ENCODE data around the gene FAM13A. TPM values are rescaled to one million over a fixed set of nuclear protein-coding genes. Genes with fewer than 3 reads are reported as not detected.

Gene FAM13A
- polyA plus RNA-seq, 1 donor: 33.5 TPM

DNA sequence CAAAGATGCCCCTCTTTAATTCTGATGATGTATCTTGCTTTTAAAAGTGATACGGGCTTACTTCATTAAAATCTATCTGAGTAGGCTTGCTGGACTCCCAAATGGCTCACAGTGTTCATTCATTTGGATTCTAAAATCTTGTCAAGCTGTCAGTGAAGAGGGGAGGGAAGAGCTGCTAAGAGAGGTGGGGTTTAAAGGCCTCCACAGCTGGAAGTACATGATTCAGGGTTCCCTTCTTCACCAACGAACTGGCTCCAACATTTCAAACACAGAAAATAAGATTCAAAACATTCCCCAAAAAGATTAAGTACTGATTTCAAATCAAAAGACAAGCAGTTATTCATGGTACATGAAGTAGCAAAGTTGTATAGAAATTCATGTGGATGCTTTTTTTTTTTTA lies 226.4 kb downstream of the FAM13A start:
- DNase-seq: no peak

DNA sequence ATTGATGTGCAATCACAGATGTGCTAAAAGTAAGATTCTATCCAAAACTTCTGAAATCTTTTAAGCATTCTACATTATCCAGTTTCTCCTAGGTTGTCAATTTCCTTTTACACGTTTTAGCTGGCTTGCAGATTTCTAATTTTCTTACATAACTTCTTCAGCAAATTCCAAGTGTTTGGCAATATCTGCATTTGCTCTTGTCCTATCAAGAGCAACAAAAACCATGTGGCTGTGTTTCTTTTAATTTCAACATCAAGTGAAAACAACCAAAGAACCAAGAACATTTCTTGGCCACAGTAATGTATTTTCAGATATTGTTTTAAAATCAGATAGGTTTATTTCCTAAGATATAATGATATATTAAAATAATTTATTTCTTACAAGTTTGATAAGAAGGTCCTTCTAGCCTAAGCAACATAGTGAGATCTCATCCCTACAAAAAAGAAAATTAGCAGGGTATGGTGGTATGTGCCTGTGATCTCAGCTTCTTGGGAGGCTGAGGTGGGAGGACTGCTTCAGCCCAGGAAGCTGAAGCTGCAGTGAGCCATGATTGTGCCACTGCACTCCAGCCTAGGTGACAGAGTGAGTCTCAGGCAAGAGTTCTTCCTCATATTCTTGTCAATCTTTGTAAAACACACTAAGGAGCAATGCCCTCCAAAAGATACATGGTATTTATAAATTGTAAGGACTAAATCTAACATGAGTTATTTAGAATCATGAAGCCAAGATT lies 228.0 kb downstream of the FAM13A start:
- DNase-seq: no peak

DNA sequence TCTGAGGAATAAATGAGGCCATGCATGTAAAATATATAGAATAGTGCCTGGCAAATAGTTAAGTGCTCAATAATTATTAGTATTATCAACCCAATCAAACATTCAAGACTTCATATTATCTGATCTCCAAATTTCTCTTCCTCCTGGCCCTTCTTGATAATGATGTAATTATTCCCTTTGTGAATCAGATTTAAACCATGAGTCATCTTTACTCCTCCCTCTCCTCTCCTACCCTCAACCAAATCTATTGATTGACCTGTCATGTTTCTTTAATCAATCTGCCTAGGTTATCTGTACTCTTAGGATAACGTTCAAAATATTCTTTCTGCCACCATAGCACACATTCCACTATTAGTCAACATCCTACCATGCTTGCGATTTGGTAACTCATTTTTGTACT lies 229.5 kb downstream of the FAM13A start:
- DNase-seq: no peak

DNA sequence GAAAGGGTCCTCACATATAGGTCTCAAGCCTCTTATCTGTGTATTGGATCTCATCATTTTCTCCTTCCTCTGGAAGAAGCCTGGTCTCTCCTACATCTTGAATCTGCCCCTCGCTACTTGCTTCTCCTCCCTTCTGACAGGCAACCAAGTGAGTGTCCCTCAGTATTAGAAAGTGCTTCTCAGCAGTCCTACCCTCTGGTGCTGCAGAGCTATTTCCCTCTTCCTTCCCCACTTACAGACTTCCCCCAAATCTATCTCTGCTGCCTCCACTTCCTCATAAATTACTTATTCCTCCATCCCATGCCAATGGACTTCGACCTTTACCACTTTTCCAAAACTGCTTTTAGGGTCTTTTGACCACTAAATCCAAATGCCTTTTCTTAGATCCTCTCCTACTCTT lies 230.2 kb downstream of the FAM13A start:
- no peak for DNase-seq

DNA sequence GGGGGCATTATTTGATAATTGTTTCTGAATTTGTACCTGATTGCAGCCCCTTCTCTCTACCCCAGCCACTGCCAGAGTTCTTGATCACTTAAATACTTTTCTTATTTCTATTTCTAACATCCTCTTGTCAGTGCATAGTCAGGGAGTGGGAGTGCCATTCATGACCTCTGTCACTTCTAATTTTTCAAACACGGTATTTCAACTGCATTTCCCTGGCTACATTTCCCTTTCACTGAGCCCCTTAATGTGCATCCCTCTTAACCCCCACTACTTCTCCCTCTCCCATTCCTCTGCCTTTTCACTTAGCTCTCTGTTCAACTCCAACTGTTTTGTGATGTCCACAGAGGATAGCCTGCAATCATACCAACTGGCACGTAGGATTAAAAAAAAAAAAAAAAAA lies 231.1 kb downstream of the FAM13A start:
- DNase-seq: no peak

DNA sequence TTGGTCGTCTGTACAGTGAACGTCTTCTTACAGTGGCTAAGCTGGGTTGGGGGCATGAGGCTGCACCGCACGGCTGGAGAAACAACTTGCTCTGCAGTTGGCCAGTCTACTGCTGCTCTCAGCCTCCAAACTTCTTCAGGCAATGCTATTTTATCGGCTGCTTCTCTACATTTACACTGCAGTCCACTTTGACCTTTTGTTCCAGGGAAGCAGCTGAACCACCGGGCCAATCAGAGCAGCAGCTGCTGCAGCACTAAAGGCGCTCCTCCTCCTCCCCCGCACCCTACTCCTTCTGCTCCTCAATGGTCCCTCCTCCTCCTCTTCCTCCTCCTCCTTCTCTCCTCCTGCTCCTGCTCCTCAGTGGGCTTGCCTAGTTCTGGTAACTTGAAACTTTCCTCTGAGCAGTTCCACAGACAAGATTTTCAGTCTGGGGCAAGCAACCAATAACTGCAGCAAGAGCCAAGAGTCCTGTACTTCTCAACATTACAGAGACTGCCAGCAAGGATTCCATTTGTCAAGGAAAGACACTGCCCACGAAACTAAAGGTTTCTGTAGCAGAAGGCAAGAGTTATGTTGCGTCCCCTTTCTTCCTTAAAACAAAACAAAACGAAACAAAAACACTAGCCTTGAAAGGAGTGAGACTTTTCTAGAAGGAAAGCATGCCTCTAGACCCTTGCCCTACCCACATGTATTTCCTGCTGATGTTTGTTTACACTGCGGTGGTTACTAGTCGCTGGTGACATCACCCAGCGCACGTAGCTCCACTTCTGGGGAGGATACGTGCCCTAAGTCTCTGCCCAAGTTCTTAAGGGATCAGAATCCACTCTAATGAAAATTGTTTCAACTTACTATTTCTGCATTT lies 233.7 kb downstream of the FAM13A start:
- DNase-seq: peak; percentile 95

DNA sequence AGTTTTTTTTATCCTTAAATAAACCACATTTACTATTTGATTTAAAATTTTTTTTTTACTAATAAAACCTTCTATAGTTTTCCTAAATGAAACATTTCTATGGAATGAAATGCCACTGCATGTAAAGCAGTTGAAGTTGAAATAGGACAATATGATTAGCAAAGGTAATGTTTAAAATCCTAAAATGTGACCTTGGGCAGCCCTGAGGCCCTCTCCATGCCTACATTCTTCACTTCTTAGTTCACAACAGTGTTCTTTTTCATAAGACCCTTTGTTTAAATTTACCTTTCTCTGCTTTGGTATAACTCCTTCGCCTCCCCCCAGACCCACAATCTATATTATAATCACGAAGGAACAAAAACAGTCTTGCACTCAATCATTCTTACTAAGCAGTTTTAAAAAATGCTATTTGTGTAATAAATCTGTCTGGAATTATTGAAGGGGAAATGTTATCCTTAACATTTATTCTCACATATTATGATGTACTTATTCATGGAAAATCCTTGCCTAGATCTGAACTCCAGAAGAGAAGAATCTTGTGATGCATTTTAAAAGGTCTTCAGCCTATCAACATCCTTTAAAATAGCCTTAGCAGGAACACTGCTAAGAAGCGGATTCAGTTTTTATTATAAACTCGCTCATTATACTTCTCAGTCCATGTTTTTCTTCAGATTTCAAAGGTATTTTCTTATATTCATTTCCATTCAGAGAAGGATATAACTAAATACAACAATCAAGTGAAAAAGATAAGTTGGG lies 234.8 kb downstream of the FAM13A start:
- no peak for DNase-seq

DNA sequence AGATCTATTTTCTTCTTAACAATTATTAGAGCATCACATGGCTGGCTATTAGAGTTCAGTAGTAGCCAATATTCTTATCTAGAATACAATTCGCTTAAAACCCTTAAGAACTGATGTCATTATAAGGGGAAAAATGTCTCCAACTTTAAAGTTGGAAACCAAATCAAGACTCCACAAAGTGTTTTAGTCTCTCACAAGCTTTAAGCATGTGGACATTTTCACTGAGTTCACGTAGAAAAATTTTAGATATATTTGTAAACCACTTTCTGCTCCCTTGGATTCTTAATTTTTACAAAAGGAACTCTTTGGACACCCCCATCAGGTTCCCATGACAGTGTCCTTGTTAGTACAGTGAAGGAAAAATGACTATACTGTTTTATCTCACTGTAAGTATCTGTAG lies 235.5 kb downstream of the FAM13A start:
- no peak for DNase-seq

DNA sequence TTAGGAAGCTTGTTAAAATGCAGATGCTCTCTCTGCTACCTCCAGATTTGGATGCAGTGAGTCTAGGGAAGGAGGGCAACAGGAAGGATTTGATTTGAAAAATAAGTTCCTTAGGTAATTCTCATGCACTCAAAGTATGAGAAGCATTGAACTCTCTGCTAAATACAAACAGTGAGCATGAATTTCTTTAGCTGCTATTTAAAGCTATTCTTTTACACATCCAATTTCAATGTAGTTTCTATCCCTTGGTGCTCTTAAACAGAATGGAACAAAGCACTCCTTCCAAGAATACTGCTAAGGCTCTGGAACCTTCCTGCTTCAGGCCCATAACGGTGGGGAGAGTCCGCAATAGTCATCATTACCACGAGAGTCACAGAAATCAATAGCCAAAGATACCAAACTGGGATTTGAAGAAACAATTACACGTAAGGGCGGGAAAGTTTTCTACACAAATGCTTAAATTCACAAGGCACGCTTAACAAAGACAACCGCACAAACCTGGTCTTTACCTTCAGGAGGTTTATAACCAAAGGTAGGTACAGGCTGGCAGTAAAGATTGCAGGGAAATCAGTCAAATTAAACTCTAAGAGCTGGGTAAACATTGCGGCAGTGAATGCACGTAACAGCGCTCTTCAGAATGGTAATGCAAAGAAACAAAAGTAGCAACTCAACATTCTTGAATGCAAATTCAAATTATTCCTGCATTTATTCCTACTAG lies 236.1 kb downstream of the FAM13A start:
- no peak for DNase-seq

DNA sequence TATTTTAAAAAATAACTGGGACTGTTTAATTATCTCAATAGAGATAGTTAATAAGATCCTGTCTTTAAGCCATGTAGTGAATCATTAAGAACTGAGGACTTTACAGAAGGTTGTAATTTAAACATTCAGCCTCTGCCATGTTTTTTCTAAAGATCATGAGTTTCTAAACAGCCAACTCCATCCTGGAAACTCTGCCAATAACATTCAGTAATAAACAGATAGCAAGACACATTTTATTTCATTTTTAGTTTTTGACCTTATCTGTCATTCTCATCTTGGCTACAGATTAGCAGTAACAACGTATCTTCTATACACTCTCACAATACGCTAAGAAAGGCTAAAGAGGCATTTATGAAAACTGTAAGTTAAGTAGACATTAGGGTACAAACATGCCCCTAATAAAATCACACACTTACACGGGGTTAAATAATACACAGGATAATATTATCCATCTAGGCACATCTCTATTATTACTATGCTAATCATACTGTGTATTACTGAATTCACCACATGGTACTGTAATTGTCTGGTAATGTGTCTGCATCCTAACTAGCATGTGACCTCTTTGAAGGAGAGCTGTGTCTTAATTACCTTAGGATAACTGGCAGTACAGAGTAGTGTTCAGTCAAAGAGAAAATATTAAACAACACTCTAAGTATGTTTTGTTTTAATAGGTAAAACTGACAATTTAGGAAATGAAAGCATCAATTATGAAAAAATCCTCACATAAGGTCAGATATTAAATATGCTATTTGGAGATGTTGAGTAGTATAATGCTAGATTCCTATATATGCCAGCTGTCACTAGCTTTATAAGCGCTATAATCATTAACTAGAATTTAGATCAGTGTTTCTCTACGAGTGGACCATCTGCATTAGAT lies 236.9 kb downstream of the FAM13A start:
- no peak for DNase-seq

DNA sequence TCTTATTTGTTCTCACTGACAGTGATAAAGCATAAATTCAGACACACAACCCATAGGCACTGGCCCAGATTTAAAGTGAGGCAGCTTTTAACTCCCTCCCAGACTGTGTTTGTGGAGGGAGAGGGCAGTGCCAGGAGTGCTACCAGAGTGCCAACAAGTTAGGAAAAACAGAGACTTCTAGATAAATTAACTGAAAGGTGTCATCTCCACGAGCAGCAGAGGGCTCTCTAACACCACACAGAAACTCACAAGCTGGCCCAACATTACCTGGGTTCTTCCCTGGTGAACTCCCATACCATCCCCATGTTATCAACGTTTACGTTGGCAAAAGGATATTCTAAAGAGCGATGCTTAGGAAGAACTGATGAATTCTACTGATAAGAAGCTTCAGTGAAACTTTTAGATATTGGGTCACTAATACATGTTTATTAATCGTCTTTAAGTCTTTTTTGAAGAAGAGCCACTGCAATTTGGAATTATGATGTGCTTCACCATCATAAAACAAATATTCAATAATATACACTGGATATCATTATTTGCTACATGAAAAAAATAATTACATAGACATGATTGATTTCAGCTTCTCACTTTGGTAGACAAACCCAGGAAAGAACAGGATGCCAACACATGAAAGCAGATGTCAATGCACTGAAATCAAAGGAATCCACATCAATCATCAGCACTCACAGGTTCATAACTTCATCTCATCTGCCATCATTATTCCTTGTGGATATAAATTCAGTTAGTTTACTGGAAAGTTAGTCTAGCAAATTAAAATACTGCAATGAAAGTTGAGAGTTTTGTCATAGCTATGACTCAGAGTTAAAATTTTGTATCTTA lies 238.1 kb downstream of the FAM13A start:
- DNase-seq: no peak

DNA sequence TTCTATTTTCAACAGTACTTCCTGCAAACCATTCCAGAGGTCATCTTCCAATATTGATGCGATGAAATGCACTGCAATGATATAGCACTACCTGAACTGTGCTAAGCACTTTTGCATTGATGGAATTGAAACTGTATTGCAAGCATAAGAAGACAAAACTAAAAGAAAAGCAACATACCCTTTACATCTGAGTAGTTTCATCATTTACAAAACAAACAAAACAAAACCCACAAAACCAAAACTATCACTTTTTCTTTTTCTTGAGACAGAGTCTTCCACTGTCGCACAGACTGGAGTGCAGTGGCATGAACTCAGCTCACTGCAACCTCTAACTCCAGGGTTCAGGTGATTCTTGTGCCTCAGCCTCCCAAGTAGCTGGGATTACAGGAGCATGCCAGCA lies 239.2 kb downstream of the FAM13A start:
- no peak for DNase-seq

DNA sequence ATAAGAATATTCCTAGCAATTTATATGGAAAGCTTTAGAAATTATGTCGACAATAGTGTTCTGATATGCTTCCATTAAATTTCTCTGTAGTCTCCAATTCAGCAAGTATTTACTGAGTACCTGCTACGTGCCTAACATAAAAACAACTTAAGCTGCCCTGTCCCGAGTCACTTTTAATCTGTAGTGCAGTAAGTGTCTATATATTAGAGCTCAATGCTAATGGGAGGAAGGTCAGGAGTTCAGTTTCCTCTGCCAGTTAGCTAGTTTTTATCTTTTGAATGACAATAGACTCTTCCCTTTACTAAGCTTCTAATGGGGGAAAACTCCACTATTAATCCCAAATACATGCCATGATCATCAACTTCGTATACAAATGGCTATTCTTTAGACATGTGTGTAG lies 240.6 kb downstream of the FAM13A start:
- DNase-seq: no peak

DNA sequence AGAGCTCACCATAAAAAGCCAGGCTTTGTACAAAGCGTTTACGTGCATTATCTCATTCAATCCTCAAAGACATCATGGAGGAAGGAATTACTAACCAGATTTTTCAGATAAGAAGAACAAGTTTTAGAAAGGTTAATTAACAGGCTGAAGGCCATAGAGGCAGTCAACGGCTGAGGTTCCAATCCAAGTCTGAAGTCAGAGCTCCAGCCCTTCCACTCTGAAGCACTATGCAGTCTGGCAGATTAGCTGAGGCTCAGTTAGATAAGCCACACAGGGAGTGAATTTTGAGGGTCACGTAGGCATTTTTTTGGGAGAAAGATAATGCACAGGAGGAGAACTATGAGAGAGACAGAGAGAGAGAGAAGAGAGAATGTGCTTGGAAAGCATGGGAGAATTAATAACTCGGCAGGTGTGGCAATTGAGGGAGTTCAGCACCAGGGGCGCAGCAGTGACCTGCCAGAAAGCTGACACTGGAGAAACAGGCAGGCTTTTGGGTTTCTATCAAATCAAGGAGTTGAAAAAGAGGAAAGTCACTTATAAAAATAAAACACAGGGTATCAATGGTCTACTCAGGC lies 242.9 kb downstream of the FAM13A start:
- no peak for DNase-seq

DNA sequence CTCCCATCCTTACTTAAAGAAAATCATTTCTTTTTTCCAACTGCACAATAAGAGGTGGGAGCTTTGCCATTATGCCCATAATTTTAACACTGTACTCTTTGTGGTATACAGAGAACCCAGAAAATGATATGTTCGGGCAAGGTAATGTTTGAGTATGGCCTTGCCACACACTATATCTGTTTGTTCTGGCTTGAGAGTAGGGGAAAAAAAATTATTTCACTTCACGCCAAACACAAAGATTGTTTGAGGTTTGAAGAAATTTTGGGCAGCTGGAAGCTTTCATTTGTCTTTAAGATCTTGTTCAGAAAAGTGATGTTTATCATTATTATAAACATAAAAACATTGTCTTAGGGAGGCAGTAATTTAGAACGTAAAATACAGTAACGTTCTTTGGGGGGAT lies 244.0 kb downstream of the FAM13A start:
- no peak for DNase-seq

DNA sequence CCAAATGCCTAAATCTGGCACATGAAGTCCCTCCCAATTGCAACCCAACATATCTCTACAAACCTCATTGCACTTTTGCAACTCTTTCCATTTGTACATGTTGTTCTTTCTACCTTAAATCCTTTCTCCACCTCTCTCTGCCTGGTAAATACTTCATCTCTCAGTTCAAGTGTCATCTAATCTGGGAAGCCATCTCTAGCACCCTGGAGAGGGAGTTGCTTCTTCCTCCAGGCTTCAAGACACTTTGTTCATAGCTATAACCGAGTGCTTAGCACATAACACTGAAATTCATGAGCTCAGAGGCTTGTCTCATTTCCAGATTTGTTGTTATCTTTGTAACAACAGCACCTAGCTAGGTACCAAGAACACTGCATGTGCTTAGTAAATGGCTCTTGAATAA lies 244.6 kb downstream of the FAM13A start:
- DNase-seq: no peak

DNA sequence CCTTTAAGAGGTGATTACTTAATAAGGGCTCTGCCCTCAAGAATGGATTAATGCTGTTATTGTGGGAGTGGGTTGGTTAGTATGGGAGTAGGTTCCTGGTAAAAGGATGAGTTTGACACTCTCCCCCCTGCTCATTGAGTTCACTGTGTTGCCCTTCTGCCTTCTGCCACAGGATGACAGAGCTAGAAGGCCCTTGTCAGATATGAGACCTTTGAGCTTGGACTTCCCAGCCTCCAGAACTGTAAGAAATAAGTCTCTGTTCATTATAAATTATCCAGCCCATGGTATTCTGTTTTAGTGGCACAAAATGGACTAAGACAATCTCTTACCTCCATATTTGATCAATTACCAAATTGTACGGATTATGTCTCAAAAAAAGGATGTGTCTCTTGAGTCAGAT lies 245.1 kb downstream of the FAM13A start:
- DNase-seq: no peak

DNA sequence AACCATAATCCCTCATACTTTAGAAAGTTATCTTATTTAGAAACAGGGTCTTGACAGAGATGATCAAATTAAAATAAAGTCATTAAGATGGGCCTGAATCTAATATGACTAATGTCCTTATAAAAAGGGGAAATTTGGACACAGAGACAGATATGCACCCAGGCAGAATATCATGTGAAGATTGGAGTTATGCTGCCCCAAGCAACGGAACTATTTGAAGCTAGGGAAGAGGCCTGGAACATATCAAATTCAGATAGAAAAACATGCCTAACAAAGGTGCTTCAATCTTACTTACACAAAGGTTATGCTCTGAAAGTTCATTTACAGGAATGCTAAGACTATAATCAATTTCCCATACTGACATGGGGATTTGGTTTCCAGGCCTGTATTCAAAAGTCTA lies 246.7 kb downstream of the FAM13A start:
- no peak for DNase-seq

DNA sequence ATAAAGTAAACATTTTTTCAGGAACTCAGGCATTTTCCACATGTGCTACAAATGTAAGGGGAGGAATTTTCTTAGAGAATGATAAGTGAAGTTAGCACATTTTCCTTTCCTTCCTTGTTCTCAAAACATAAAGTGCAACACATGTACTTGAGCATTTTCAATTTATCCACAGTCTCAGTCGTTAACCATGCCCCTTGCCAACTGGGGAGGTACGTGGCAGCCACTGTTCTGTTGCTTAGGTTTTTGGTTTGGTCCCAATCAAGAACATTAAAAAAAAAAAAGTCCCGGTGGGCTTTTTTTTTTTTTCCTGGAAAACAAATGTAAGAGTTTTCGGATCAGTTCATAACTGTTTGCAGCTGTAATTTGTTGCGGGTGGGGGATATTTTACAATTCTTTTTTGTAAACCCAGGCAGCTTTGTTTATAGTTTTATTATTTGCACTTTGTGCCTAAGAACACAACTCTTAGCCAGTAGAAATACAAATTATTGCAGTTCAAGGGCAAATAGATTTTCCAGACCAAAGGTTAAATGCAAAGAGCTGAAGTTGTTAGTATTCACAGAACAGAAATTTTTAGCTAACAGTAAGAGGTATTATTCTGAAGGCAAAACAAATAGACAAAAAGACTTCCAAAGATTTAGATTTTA lies 247.3 kb downstream of the FAM13A start:
- no peak for DNase-seq

DNA sequence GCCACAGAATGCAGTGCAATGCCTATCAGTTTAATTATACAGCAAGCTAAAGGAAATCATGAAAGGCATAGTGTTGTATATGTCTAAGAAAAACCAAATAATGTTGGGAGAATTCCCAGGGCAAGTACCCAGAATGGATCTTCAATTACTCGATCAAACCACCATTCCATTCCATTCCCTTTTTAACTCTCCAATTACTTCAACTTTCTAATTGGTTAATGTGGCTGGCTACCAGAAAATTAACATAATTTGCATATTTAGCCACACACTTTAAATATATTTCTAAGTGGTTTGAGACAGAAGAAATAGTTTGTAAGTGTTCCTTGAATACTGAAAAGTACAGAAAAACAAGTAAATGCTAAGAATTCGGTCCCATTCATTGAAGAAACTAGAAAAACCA lies 247.9 kb downstream of the FAM13A start:
- no peak for DNase-seq

Data from hindlimb muscle (tissue), 1 donor.